HG03025 (cell line): ENCODE measurements around the gene PRDM5.
A peak's percentile ranks its signal among the peaks of the same experiment; 100 is the strongest.
"Not testable (repeated sequence)": the region's sequence is repeated elsewhere in the genome, so short reads cannot be mapped to it uniquely, and the experiment has no call there.

Experiments used
- ATAC-seq: cut with Tn5 transposase; IDR thresholded peaks from one replicate; pipeline ENCODE4 v1.9.1; 2021; ENCODE audit warnings: mild to moderate bottlenecking, moderate library complexity; ENCODE audit not compliant: unreplicated experiment, low FRiP score

PRDM5 gene

DNA sequence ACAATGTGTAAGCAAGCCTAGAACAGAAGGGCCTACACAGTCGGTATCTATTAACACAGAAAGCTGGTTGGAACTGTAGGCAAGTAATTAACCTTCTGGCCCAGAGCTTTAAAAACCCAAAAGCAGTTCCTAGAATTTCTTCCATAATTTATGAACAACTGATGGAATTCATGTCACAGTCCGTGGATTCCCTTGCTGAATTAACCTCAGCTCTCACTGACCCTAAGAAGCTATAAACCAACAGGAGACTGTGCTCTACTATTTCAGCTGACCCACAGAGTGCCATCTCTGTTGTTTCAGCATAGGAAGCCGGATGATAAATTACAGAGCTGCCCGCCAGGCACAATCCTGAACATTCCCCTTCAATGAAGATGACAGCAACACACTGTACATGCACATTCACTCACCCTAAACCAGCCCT is 157.3 kb downstream of the PRDM5 start:
- no peak for ATAC-seq

DNA sequence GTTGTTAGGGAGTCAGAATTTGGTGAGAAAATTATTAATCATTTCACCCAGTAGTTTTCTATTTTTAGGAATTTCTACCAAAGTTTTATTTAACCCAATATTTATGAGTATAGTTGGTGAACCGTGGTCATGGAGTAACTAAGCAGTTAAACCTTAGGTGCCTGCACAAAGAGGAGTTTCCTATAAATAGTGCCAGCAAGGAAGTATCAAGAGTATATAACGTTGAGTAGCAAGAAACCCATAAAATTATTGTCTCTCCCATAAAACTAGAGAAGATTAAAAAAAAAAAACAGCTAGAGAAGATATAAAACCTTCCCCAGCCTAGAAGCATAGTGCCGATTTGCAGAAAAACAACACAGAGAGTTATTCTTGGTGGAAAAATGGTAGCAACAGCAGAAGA is 158.9 kb downstream of the PRDM5 start:
- no peak for ATAC-seq

DNA sequence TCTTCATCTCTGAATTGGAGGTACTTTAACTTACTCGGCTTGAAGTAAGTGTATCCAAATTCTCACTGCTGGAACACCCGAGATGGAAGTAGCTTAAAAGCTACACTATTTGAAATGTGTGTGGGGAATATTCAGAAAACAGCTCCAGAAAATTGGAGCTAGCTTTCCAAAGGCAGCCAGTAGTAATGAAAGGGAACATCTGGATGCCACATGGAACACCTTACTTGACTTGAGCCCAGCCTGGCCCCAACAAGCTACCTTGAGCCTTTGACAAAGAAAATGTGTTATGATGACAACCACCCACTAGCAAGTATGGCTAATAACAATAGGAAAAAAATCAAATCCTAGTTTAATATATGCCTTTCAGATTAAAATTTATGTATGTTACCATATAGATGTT is 161.5 kb downstream of the PRDM5 start:
- ATAC-seq = no peak

DNA sequence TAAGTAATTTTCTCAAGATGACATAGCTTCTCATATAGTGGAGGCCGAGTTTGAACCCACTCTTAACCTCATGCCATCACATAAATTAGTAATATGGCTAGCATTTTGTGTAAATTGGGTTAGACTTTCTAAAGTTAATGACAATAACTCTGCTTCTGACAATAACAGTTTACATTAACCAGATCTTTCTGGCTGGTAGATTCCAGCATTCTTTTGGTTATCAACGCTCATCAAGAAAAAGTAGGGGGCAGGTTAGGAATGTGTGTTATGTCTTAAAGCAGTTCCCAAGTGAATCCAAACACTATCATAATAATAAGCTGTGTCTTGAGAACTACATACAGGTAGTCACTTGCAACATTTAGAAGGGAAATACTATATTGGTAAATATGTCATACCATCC is 162.5 kb downstream of the PRDM5 start:
- ATAC-seq = no peak

DNA sequence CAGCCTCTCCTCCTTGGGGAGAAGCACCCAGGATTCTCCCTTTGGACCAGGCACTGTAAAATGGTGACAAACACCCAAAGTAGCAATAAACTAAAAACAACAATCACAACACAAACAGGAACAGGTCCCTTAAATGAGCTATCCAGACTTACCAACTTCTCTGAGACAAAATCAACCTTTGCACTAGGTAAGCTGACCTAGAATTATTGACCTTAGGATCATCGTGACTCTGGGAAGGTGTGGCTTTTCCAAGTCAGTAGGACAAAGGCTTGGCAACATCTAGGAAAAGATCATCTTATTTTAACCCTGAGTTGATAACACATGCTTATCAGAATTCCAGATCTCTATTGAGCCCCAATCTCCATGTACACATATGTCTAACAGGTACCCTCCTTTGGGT is 166.7 kb downstream of the PRDM5 start:
- ATAC-seq = no peak

DNA sequence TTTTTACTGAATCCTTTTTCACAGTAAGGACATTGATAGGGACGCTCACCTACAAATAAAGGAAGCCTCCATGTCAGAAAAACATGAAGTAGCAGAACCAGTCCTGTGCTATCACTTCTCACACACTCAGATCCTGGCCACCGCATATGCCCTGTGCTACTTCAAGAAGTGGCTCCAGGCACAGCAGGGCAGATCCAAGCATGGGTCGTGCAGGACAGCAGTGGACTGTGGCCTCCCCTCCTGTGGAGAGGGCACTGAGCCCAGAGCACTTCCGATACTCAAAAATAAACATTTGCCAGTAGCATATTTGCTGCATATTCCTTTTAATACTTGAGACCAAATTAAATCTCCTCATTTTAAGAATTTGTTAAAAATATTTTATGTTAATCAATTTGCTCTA is 167.9 kb downstream of the PRDM5 start:
- ATAC-seq = no peak

DNA sequence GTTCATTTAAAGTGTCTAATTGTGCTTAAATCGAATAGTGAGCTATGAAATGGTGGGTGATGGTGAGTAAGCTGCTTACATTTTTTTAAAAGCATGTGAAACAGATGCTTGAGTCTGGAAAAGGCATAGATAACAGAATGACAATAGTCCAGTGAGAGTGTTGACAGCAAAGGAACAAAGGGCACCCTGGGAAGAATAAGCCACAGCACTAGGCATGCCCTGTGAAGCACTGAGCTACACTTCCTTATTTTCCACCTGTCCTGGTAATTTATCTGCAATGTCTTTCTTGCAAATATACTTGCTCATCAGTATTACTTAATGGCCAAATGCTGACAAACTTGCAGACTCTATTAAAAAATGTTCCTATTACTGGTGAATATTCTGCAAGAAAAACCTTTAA is 168.7 kb downstream of the PRDM5 start:
- ATAC-seq = no peak

DNA sequence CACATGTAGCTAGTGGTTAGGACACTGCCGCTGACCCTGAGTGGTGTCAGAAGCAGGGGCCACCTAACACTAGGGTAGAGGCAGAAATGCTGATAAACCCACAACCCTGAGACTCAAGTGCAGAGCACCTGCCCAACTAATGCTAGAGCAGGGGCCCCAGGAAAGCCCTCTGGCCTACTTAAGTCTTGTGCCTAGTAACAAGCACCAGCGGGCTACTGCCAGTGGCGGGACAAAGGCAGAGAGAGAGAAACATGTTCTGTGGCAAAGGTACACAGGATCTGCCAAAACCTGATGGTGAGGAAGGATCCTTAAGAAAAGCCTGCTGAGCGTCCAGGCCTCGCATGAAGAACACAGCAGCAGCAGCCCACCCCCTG is 172.4 kb downstream of the PRDM5 start:
- no peak for ATAC-seq

DNA sequence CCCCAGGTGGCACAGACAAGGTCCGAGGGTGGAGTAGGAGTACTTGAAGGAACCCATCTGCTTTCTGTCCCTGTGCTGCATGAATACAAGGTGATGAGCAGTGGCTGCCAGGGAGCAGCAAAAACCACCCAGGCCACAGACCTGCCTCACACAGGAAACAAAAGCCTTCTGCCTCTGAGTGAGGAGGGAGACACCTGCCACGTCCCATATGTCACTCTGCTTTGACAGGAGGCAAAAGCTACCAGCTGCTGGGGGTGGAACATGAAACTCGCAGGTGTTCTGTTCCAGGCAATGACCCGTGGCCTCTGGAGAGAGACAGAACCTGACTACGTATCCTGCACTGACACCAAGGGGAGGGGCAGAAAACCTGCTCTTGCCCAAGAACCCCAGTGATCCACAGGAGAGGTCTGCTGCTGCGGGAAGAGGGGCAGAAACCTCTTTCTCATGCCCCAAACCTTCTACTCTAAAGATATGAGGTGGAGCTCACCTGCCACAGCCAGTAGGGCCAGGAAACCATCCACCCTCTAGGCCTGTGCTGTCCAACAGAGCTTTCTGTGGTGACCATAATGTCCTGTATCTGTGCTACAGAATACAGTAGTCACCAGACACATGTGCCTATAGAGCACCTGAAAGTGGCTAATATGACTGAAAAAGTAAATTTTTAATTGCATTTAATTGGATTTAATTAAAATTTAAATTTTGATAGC is 172.9 kb downstream of the PRDM5 start:
- peak; percentile 97 for ATAC-seq

DNA sequence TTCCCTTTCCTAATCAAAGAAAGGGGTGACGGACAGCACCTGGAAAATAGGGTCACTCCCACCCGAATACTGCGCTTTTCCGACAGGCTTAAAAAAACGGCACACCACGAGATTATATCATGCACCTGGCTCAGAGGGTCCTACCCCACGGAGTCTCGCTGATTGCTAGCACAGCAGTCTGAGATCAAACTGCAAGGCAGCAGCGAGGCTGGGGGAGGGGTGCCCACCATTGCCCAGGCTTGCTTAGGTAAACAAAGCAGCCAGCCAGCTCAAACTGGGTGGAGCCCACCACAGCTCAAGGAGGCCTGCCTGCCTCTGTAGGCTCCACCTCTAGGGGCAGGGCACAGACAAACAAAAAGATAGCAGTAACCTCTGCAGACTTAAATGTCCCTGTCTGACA is 180.9 kb downstream of the PRDM5 start:
- ATAC-seq = not testable (repeated sequence)

DNA sequence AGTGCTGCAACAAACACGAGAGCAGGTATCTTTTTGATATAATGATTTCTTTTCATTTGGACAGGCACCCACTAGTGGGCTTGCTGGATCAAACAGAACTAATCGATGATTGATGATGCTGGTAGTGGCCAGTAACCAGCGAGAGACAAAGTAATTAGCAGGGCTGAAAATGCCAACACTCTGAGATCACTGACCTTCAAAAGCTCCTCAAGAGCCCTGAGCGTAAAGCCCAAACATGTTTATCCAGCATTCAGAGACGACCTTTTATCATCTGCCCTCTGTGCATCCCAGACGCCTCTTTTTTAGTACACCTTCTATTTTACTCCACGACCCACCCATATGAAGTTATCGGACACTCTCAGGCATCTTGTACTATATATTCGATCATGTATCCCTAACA is 186.2 kb downstream of the PRDM5 start:
- no peak for ATAC-seq

DNA sequence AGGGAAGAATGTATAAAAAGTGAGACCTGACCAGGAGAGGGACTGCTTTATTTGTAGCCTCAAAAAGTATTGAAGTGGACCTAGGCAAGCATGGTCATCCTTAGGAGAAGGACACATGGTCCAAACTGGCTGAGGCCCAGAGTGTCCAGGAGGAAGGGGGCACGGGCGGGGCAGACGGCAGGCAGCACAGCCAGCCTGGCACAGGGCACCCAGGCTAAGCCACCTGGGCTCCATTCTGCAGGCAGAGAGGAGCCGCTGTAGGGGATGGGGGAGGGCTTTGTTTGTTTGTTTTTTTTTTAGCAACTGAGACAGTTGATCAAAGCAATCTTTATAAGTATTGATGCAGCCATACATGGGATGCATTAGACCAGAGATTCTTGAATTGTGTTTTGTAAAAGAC is 188.6 kb downstream of the PRDM5 start:
- ATAC-seq = no peak

DNA sequence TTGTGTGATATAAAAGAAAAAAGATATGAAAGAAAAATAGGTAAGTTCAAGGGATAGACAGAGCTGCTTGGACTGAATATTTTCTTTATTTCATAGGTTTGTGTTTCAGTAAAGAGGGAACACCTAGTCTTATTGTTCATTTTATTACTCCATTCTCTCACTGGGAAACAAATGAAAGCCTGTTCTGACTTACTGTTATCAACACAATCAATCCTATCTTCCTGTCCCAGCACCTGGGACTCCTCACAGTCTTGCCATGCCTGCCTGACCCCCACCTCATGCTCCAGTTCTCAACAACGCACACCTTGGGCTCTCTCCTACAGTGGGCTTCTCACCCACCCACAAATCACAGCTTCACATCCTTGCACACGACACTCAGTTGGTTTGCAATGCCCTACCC is 189.5 kb downstream of the PRDM5 start:
- ATAC-seq = no peak

DNA sequence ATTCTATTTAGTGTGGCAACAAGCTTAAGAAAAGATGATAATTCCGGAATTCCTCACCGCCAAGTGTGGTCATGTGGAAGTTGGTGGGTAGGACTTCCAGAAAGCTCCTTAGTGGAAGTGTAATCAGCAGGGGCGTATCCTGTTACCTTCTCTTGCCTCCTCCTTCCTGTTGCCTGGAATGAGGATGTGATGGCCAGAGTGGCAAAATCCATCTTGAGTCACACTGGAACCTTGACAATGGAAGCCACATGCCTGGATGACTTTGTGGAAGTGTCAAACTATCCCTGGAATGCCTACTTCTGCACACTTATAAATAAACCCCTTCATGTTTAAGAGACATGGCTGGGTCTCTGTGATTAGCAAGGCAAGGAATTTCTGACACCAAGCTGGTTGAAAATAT is 191.0 kb downstream of the PRDM5 start:
- ATAC-seq = no peak

DNA sequence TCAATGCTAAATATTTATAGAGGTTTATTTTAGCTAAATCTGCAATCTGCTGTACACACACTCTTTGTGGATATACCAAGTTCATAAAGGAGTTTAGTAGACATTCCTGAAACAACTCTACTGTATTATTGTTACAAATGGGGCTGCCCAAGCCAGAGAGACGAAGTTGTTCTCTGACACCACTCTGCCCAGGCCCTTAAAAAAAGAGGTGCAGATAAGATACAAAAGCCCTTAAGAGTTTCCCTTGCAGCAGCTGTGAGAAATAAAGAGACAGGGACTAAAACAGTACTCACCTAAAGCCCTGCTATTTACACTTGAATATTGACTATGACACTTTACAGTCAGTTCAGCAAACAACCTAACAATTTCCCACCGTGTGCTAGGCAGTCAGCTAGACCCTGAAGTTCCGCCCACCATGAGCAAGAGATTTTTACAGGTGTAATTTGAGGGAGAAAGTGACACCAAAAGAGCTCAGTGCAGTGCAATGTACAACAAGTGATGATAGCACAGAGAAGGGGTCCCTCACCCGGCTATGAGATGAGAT is 191.7 kb downstream of the PRDM5 start:
- ATAC-seq = no peak

DNA sequence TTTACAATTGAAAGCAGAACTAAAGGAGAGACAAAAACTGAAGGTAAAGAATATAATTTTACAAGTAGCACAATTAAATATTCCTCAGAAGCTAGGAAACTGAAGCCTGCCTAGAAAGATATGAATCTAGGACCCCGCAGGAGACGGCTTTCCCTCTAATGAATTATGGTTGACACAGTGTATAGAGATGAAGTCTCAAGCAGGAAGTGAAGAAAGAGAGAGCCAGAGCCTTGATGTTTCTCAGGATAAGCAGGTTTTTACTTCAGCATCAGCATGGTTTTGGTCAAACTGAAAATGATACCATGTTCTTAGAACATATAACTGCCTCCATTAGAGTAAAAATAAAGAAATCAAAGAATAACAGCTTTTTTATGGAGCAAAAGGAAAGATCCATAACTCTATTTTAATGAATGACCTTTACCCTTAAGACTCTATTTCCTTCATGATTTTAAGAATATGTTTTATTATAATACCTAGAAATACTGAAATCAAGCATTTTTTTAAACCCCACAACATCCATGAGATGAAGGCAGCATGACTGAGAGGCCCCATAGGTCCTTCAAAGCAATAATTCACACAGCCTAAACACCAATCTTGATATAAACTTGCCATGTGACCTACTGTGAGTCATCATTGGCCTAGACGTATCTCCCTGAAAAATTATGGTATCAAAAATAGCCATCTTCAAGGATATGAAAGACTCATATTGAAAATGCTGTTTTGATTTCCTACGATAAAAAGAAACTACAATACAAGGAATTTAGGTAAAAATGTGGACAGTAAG is 193.4 kb downstream of the PRDM5 start:
- no peak for ATAC-seq

DNA sequence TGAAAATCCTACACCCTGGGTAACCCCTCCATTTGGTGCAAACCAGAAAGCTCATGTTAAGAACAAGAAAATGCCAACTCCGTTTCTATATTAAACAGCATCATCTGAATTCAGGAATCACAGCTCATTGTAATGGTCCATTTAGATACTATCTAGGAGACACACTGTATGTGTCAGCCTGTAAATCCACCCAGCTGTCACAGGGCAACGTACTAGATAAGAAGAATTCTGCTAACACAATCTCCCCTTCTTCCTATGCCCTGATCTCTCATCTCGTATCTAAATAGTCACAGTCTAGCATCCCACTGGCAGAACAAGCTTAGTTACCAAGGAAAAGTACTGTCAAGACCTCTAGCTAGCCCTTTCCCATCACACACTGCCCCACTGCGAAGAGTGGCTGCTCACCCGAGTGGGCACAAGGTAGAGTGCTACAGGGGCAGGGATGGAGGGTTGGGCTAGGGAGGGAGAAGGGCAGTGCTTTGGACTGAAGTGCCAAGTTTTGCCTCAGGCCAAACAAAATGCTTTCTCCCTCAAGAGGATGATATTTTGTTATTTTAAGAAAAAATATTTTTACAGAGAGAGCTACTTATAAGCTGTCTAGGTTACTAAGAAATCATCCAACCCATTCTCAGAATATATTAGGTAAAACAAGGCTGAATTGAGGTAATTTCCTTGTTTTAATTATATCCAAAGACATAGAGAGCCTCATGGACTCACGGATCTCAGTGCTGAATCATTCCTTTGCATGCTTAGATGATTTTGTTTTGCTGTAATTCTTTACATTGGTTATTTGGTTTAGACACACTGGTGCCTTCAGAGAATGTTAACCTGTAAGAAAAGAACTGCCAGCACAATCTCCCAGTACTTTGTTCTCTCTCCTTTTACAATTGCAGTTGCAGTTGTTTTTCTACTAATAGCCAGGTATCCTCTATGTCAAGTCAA is 196.6 kb downstream of the PRDM5 start:
- ATAC-seq = no peak

DNA sequence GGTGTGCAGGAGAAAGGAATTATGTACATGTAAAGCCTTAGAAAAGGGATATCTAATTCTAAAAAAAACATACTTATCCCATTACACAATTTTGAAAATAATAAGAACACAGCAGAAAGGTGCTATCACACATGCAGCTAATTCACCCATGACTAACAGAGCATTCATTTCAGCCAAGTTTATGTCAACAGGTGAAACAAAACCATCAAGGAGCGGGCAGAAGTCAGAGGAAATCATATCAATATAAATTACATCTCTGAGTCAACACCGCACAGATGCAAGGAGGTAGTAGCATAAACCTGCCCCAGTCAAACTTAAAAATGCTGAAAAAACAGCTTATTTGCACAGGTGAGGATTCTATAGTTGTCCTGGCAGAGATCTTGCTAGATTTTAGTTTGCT is 197.9 kb downstream of the PRDM5 start:
- no peak for ATAC-seq

DNA sequence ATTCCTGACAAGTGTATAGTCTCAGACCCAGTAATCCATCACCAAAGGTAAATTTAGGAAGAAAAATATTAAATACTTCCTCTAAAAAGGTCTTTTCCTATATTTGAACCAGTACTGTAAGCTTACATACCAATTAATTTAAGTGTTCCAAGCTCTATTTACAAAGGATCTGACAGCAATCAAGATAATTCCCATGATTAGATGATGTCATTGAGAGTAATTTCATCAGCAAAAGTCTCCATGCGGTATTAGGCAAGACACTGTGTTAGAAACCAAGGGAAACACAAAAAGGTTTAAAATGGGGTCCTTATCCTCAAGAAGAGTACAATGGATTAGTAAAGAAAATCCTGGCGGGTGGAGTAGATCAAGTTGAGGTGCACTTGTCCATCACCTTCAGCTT is 198.5 kb downstream of the PRDM5 start:
- no peak for ATAC-seq

DNA sequence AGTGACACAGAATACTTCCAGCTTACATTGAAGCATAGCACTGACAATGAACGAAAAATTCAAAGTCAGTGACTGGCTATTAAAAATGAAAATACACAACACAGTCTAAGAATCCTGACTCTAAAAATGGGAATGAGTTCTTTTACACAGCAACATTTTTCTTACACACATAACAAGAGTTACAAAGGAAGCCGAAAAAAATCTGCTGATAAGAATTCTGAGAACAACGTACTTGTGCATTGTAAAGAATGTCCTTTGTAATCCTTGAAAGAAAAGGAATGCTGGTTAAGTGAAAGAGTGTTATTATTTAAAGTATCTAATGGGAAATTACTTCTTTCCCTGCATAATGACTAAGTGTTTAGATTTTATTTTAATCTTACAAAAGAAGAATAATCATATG is 199.4 kb downstream of the PRDM5 start:
- no peak for ATAC-seq

DNA sequence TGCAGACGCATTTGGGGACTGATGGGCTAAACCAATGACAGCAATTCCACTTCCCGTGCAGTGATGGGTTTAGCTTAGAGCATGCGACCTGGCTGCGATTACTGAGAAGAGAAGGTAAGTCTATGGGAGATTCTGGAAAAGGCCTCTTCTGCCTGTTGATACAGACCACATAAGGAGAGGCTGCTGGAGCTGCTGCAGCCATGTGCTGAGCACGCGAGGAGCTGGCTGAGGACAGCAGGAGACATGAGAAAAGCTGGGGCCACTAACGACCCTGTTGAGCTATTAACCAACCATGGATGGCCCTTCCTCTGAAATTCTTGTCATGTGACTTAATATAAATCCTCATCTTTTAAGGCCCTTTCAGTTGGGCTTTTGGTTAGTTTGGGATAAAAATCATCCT is 199.9 kb downstream of the PRDM5 start:
- no peak for ATAC-seq
